Measurements from ENCODE around the gene HCFC1.

DNA sequence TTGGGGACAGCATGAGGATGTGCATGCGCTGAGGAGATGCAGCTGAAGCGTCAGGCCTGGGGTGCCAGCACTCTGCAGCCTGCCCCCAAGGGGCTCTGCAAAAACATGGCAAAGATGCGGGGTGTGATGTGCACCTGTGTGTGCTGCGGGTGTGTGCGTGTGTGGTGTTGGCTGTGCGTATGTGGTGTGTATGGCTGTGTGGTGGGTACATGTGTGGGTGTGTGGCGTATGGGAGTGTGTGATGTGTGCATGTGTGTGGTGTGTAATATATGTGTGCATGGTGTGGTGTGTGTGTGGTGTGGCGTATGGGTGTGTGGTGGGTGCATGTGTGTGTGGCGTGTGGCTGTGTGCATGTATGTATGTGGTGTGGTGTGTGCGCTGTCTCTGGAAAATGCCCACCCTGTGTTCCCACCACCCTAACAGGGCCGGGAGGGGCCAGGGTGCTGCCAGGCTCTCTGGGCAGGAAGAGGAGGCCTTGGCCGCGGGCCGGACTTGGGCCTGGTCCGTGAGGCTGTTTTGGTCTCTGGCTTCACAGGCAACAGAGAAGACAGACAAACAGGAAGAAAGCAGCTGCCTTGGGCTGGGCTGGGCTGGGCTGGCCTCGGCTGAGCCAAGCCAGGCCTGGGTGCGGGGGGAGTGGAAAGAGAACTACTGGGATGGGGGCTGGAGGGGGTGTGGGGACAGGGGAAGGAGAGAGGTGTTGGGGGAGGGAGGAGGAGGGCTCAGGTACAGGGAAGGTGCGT lies 68.2 kb downstream of the HCFC1 start:
- TF ChIP-seq, protein P1, sequence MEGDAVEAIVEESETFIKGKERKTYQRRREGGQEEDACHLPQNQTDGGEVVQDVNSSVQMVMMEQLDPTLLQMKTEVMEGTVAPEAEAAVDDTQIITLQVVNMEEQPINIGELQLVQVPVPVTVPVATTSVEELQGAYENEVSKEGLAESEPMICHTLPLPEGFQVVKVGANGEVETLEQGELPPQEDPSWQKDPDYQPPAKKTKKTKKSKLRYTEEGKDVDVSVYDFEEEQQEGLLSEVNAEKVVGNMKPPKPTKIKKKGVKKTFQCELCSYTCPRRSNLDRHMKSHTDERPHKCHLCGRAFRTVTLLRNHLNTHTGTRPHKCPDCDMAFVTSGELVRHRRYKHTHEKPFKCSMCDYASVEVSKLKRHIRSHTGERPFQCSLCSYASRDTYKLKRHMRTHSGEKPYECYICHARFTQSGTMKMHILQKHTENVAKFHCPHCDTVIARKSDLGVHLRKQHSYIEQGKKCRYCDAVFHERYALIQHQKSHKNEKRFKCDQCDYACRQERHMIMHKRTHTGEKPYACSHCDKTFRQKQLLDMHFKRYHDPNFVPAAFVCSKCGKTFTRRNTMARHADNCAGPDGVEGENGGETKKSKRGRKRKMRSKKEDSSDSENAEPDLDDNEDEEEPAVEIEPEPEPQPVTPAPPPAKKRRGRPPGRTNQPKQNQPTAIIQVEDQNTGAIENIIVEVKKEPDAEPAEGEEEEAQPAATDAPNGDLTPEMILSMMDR (IDR thresholded peaks at IDR 0.05), result no peak
- no peak for TF ChIP-seq POLR2A (IDR thresholded peaks at IDR 0.05)

All from lower leg skin (tissue), 3 donors.